ENCODE measurements around the gene ARHGAP15.

Gene ARHGAP15

GRCh38 chr2:143467011-143467410 lies 337.8 kb downstream of the ARHGAP15 start:
- DNase-seq: no peak

- no peak for DNase-seq
Measured at GRCh38 chr2:143468341-143468888, 339.2 kb downstream of the ARHGAP15 start.

- no peak for DNase-seq
Measured at GRCh38 chr2:143469323-143469722, 340.1 kb downstream of the ARHGAP15 start.

DNA sequence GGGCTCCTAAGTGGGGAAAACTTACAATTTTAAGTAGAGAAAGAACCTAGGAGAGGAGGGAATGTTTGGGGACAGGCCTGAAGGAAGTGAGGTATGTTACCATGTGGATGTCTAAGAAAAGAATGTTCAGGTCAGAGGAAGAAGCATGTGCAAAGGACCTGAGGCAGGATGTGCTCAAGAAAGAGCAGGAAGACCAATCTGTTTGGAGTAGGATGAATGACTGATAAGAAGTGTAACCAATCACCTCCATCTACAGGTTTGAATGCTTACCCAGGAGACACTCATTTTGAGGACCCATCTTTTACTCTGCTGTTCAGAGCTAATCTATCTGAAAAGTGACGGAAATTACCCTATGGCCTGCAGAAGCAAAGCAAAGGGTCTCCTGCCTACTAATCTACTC lies 342.3 kb downstream of the ARHGAP15 start:
- no peak for DNase-seq

GRCh38 chr2:143473216-143473615 lies 344.0 kb downstream of the ARHGAP15 start:
- DNase-seq: no peak

DNA sequence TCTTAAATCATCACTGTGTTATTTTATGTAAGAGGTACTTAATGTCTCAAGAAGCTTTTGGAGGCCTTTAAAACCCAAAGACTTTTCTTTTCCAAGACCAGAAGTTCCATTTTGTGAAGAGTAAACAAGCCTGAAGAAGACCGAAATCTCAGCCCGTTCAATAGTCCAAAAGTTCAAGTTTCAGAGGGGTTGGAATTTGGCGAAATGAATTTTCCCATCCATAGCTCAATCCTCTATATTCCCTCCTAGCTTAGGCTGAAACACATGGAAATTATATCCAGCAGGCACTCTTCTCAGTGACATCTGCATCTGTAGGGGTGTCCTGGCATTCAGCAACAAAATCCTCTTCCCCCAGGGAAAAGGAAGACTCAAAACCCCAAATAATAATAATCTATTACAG lies 344.6 kb downstream of the ARHGAP15 start:
- DNase-seq: no peak

DNA sequence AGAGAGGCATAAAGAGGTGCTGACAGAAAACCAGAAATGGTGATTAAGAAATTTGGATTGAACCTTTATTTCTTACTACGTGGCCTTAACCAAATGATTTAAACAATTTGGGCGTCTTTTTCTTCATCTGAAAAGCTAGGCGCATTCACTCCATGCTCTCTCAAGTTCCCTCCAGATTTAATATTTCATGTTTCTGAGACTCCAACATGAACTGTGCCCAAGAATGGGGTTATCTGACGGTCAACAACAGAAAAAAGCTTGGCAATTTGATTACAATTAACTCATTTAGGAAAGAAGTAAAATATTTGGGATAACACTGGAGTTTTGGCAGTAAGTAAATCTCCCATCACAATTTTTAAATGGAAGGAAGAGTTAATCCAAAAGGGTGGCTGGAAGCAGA lies 345.4 kb downstream of the ARHGAP15 start:
- DNase-seq: no peak

- DNase-seq: no peak
Measured at GRCh38 chr2:143475041-143475776, 346.0 kb downstream of the ARHGAP15 start.

GRCh38 chr2:143476336-143477087 lies 347.3 kb downstream of the ARHGAP15 start:
- no peak for DNase-seq

GRCh38 chr2:143477714-143478443 lies 348.7 kb downstream of the ARHGAP15 start:
- no peak for DNase-seq

DNA sequence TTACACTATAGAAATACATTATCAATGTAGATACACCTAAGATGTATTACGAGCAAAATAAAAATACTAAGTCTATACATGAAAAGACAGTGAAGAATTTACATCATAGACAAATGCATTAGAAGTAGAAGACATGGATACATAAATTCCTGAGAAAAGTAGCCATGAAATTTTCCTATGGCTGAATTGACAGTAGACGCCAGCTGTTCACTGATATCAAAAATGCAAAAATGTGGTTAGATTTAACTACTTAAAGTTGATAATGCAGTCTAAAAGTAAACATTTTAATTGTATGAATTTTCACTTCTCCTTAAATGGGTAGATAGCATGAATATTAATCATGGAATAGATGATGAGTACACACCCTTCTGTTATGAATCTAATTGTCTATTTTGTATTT lies 350.9 kb downstream of the ARHGAP15 start:
- DNase-seq: peak; percentile 71

DNA sequence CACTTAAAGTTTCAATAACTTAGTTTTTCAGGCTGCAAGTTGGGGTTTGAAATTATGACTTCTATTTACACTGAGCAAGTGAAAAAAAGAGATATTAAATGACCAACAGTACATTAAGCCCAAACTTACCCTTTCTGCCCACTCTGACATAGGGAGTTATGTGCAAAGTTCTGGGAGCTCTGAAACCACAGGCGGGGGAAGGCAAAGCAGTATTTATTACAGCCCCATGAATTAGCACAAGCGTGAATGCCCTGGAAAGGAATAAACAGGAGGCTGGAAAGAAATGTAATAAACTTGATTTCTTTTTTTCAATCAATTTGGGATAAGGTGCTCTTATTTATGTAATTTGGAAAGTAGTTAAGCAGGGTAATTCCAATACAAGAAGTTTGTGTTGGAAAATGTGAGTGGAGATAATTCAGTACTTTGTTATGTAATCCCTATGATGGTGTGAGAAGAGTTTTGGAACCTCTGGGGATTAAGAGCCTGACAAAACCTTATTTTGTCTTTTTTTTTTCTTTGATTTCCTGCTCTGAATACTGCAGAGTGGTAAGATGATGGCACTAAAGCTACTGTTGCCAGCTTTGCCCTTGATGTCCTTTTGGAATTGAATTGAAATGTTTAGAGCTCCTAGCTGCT lies 351.5 kb downstream of the ARHGAP15 start:
- no peak for DNase-seq

DNA sequence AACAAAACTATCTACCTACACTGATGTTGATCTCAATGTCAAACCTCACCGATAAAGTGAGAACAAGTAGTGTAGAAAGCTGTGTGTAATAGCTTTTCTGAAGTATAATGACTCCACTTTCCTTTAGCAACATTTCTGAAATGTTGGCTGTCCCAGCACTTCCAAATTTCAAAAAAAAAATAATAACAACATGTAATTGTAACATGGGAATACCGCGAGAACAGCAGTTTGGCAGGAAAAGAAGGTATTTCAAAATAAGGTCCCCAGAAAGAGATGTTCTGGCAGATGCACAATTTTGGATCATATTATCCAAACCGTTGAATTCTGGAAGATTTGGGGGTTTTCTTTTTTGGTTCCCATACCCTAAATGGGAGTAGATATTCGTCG lies 352.0 kb downstream of the ARHGAP15 start:
- no peak for DNase-seq

DNA sequence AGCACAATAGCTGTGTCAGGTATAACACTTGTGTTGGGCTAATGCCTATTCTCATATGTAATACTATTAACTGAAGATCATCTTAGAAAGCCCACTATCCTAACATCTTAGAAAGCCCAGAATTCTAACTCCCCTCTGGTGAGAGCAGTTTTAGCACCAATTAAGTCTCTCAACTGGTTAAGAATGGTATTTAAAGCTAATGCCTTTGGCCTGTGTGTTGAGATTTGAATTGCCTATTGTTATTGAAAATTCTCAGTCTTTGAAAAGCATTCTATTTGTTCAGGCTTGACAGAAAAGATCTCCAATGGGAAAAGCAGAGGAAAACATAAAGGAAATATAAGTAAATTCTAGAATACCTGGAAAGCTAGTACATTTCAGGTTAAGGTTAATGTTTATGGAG lies 352.5 kb downstream of the ARHGAP15 start:
- DNase-seq: no peak

GRCh38 chr2:143482316-143482715 lies 353.1 kb downstream of the ARHGAP15 start:
- no peak for DNase-seq

DNA sequence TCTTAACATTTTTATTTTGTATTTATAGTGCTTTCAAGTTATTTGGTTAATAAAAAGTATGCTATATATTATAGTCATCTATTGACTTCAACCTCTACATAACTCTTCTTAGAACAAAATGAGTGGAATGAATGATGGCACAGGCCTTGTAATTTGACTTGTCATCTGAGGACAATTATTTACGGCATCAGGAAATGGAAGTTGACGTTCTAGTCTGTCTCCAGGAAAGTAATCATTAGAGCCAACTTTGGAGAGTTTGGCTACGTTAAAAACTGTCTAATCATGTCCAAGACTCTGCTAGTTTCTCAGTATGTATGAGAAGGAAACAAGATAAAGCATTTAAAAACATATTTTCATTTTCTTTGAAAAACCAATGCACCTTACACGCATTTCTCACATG lies 353.6 kb downstream of the ARHGAP15 start:
- no peak for DNase-seq

DNA sequence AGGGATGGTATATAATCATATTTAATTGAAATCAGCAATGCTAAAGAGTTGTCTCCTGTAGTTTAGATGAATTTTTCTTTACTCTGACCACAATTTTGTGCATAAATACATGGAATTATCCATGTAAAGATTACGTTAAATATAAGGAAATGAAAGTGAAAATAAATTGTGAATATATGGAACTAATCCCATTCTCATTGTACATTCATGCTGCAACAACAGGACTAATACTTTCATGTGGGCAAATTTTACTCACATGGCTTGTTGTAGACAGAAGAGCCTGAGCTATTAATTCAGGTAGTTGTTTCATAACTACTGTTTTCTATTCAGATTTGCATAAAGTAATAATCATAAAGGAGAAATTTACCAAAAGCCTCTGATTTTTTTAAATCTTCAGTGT lies 357.8 kb downstream of the ARHGAP15 start:
- no peak for DNase-seq

DNA sequence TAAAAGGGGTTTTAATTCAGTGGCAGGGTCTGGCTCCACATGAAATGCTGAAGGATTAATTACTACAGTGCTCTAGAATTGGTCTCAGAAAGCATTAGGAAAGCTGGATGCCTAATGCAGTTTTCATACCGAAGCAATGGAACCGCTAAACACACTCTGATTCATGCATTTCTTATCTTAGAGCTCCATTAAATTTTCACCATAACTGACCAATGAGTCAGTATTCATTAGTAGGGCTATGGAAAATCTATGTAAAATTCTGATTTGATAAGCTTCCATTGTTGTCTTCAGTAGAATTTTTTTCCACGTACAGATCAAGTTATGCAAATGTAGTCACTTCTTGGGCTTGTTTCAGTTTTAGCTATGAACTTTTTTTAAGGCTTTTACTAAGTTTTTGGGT lies 359.9 kb downstream of the ARHGAP15 start:
- DNase-seq: no peak

- no peak for DNase-seq
Measured at GRCh38 chr2:143491131-143491530, 361.9 kb downstream of the ARHGAP15 start.

GRCh38 chr2:143493339-143493738 lies 364.1 kb downstream of the ARHGAP15 start:
- no peak for DNase-seq

GRCh38 chr2:143497726-143498125 lies 368.5 kb downstream of the ARHGAP15 start:
- DNase-seq: no peak

GRCh38 chr2:143498496-143498895 lies 369.3 kb downstream of the ARHGAP15 start:
- DNase-seq: no peak

DNA sequence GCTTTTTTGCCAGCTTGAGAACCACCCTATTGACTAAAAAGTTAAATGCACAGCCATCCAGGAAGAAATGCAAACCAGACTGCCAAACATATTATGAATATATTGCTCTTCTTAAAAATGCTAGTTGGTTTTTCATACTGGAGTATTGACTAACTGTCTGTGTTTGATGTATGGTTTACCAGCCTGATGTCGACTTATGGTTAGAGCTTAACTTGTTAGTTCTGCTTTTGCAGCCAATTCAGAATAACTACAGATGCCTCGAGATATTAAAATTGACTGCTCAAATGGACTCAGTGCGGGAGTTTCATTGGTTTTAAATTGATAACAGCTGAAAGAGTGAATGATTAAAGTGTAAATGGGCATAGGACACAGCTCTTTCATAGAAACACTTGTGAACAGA lies 369.8 kb downstream of the ARHGAP15 start:
- no peak for DNase-seq
